Panc1 (cell line): Measurements from ENCODE around the gene PTER. TPM values are rescaled to one million over a fixed set of nuclear protein-coding genes. Genes with fewer than 3 reads are reported as not detected.

Experiments used
- ATAC-seq: fragments of 200-7000 bp; cut with Tn5 transposase; 2 replicates; pipeline ENCODE4 v1.9.1; 2020; ENCODE audit warnings: mild to moderate bottlenecking, moderate library complexity
- BruUV-seq: library from RNA; stranded (reverse); fragments of 400-500 nt; replicated peaks from 2 replicates; lab custom pipeline; 2021; lab: Mats Ljungman, UMichigan
- CTCF ChIA-PET: fragments of 300-600 bp; sonication (Branson Sonifier 250); formaldehyde crosslinking; loops from one replicate; lab custom pipeline; 2022; ENCODE audit warnings: antibody characterized with exemption; lab: Charles Lee
- POLR2A ChIA-PET: fragments of 300-600 bp; sonication (Branson Sonifier 250); formaldehyde crosslinking; loops from one replicate; lab custom pipeline; 2022; ENCODE audit warnings: antibody characterized with exemption; lab: Charles Lee
- DNase-seq: peaks from one replicate; pipeline ENCODE4 v3.0.0-alpha.2; 2010; ENCODE audit warnings: low read depth, low spot score
- H3K27ac ChIP-seq: 2 replicates; pipeline ENCODE4 v1.5.1; 2011; ENCODE audit warnings: mild to moderate bottlenecking, low read length, inconsistent platforms
- H3K27me3 ChIP-seq: fragments of 200-500 bp; sonication (Bioruptor generic); 2 replicates; pipeline ENCODE4 v1.6.0; 2014; ENCODE audit warnings: low read length, inconsistent platforms; ENCODE audit not compliant: control insufficient read depth, insufficient read depth
- H3K36me3 ChIP-seq: fragments of 200-500 bp; sonication (Bioruptor generic); 2 replicates; pipeline ENCODE4 v1.5.1; 2014; ENCODE audit warnings: inconsistent platforms, mild to moderate bottlenecking, low read length, moderate library complexity; ENCODE audit not compliant: control insufficient read depth, insufficient read depth
- H3K4me1 ChIP-seq: 2 replicates; pipeline ENCODE4 v1.5.1; 2011; ENCODE audit warnings: inconsistent platforms, mild to moderate bottlenecking, low read length, moderate library complexity; ENCODE audit not compliant: control insufficient read depth, insufficient read depth
- H3K4me3 ChIP-seq, 2 experiments: 2 replicates each; pipeline ENCODE4 v1.5.1; 2011 to 2012; ENCODE audit warnings: low read depth in 2 of 2, low read length in 2 of 2, mild to moderate bottlenecking in 2 of 2, inconsistent platforms in 1 of 2, moderate library complexity in 1 of 2
- H3K9me3 ChIP-seq: fragments of 200-500 bp; sonication (Bioruptor generic); 2 replicates; pipeline ENCODE4 v1.5.1; 2014; ENCODE audit warnings: low read depth, mild to moderate bottlenecking, inconsistent platforms, low read length, moderate library complexity; ENCODE audit not compliant: control insufficient read depth, insufficient read depth
- POLR2AphosphoS5 ChIP-seq: IDR thresholded peaks from 2 replicates; pipeline ENCODE4 v1.6.1; 2012; ENCODE audit warnings: mild to moderate bottlenecking, low read depth, low read length, moderate library complexity
- SIN3A ChIP-seq: IDR thresholded peaks from 2 replicates; pipeline ENCODE4 v1.6.1; 2012; ENCODE audit warnings: low read depth, mild to moderate bottlenecking, low read length, moderate library complexity, borderline replicate concordance; ENCODE audit not compliant: insufficient read depth
- TCF7L2 ChIP-seq: IDR thresholded peaks from 2 replicates; pipeline ENCODE4 v1.6.1; 2011; ENCODE audit warnings: mild to moderate bottlenecking, low read depth, low read length, inconsistent platforms
- in situ Hi-C: cut with HindIII; loops from 2 replicates; pipeline ENCODE4 v1.10.0; 2016; ENCODE audit warnings: low sequenced_read_pairs, low pct_unique_long_range_greater_than_20kb
- intact Hi-C: fragments of 100-400 bp; cut with micrococcal nuclease; formaldehyde crosslinking; loops from one replicate; pipeline ENCODE4 v1.10.0; 2022; ENCODE audit not compliant: unreplicated experiment
- total RNA-seq: library from RNA; stranded (reverse); gene quantifications from one replicate; pipeline ENCODE4 v1.2.1, GENCODE V29; 2021; ENCODE audit not compliant: unreplicated experiment
- TF ChIP-seq, protein P1 (sequence below), 2 experiments: IDR thresholded peaks; 2 replicates each; pipeline ENCODE4 v1.6.1; 2011 to 2012; ENCODE audit warnings: low read depth in 2 of 2, control low read depth in 1 of 2, low read length in 1 of 2, mild to moderate bottlenecking in 1 of 2, moderate library complexity in 1 of 2; ENCODE audit not compliant: insufficient read depth in 1 of 2
- TF ChIP-seq, protein P2 (sequence below): fragments of 450-650 bp; IDR thresholded peaks from 2 replicates; pipeline ENCODE4 v1.5.1; 2017; ENCODE audit warnings: mild to moderate bottlenecking

Gene PTER
- total RNA-seq, 1 experiment from 2014 or later, result 8.8 TPM

DNA sequence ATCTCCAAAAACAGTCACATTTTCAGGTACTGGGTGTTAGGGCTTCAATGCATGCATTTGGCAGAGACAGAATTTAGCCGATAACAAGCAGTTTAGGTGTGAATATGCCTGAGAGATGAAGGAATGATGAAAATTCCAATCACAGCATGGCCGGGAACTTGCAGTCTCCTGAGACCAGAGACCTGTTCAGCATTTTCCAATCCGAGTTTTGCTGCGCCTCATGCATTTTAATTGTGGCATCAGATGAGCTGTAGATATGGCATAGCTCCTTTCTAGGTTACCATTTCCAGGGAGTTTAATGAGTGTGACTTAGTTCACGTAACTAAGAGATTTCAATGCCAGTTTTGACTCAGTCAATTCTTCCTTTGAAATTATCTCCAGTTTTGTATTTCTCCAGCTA is 99.3 kb downstream of the PTER start:
- DNase-seq, result no peak
- TF ChIP-seq POLR2AphosphoS5 (no peak), TCF7L2 (no peak), SIN3A (no peak)
- TF ChIP-seq, protein P1, sequence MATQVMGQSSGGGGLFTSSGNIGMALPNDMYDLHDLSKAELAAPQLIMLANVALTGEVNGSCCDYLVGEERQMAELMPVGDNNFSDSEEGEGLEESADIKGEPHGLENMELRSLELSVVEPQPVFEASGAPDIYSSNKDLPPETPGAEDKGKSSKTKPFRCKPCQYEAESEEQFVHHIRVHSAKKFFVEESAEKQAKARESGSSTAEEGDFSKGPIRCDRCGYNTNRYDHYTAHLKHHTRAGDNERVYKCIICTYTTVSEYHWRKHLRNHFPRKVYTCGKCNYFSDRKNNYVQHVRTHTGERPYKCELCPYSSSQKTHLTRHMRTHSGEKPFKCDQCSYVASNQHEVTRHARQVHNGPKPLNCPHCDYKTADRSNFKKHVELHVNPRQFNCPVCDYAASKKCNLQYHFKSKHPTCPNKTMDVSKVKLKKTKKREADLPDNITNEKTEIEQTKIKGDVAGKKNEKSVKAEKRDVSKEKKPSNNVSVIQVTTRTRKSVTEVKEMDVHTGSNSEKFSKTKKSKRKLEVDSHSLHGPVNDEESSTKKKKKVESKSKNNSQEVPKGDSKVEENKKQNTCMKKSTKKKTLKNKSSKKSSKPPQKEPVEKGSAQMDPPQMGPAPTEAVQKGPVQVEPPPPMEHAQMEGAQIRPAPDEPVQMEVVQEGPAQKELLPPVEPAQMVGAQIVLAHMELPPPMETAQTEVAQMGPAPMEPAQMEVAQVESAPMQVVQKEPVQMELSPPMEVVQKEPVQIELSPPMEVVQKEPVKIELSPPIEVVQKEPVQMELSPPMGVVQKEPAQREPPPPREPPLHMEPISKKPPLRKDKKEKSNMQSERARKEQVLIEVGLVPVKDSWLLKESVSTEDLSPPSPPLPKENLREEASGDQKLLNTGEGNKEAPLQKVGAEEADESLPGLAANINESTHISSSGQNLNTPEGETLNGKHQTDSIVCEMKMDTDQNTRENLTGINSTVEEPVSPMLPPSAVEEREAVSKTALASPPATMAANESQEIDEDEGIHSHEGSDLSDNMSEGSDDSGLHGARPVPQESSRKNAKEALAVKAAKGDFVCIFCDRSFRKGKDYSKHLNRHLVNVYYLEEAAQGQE (IDR thresholded peaks at IDR 0.05; ENCODE audit: insufficient read depth in 1 of 2, low read depth in 2 of 2, low read length in 1 of 2), result no peak
- TF ChIP-seq, protein P2, sequence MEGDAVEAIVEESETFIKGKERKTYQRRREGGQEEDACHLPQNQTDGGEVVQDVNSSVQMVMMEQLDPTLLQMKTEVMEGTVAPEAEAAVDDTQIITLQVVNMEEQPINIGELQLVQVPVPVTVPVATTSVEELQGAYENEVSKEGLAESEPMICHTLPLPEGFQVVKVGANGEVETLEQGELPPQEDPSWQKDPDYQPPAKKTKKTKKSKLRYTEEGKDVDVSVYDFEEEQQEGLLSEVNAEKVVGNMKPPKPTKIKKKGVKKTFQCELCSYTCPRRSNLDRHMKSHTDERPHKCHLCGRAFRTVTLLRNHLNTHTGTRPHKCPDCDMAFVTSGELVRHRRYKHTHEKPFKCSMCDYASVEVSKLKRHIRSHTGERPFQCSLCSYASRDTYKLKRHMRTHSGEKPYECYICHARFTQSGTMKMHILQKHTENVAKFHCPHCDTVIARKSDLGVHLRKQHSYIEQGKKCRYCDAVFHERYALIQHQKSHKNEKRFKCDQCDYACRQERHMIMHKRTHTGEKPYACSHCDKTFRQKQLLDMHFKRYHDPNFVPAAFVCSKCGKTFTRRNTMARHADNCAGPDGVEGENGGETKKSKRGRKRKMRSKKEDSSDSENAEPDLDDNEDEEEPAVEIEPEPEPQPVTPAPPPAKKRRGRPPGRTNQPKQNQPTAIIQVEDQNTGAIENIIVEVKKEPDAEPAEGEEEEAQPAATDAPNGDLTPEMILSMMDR, result no peak
- intact Hi-C loops, result no loop called here
- H3K9me3 ChIP-seq, result no peaks in the 10 kb centered on the region
- CTCF ChIA-PET, result interaction anchor here (0.6 kb wide), 1 partner anchor 633 kb away, joined by 6 read pairs; no protein-coding TSS in a partner anchor
- BruUV-seq, result no TSS peak
- POLR2A ChIA-PET, result no interaction called here
- no peaks in the 10 kb centered on the region for H3K4me1 ChIP-seq
- no peak for ATAC-seq
- no peaks in the 10 kb centered on the region for H3K36me3 ChIP-seq
- H3K4me3 ChIP-seq, result no peak overlapping the region
- in situ Hi-C loops, result no loop called here
- no peak overlapping the region for H3K27ac ChIP-seq
- no peaks in the 10 kb centered on the region for H3K27me3 ChIP-seq

DNA sequence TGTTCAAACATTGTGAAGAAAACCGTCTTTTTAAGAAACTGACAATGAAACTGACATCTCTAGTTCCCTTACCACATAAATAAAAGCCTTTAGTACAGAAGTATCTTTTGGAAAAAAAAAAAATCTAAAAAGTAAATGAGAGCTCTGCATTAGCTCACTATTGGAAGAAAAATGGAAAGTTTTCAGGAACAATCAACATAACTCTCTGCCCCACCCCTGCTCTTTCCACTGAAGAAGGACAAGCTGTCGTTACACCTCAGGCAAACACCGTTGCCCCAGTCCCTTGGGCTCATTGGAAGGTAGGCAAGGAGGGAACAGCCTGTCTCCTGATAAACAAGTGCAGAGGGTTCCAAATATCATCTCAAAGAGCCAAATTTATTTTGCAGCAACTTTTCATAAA is 107.3 kb downstream of the PTER start:
- no peak for ATAC-seq
- BruUV-seq, result no TSS peak
- in situ Hi-C loops, result no loop called here
- Histone ChIP-seq H3K27me3 (no peaks in the 10 kb centered on the region; the same call in 1 of the 2 replicates), H3K36me3 (no peaks in the 10 kb centered on the region), H3K9me3 (no peaks in the 10 kb centered on the region), H3K4me3 (no peak overlapping the region), H3K4me1 (peaks cover 3% of the 10 kb centered on the region; the same call in 1 of the 2 replicates), H3K27ac (no peak overlapping the region)
- no peak for DNase-seq
- intact Hi-C loops, result loop anchor here (10.0 kb wide), 1 partner anchor 639 kb away; no protein-coding TSS in a partner anchor
- ChIA-PET CTCF (no interaction called here), POLR2A (interaction anchor here (0.7 kb wide), 1 partner anchor 1042 kb away, joined by 13 read pairs; no protein-coding TSS in a partner anchor)
- no peak for TF ChIP-seq TCF7L2

DNA sequence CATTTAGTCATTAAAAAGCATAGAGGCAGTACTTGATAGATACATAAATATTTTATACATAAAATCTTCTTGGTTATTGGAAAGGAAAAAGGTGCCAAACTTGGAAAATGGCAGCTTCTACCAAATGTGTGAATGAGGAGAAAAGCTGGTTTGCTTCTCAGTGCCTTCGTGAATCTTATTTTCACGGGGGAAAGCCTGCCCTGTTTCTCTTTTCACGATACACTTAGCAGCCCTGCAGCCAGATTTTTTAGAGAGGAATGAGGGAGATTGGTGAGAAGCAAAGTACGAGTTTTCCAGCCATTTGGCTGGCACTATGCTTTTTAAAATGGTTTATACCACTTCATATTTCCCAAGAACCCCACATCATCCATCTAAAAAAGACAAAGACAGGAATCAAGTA is 107.8 kb downstream of the PTER start:
- DNase-seq (no peak), ATAC-seq (no peak)
- in situ Hi-C loops (no loop called here), intact Hi-C loops (loop anchor here (10.0 kb wide), 1 partner anchor 640 kb away; no protein-coding TSS in a partner anchor)
- H3K9me3 ChIP-seq, result no peaks in the 10 kb centered on the region
- BruUV-seq, result no TSS peak
- TF ChIP-seq, protein P2, result no peak
- TF ChIP-seq POLR2AphosphoS5, result no peak
- TF ChIP-seq, protein P1 (IDR thresholded peaks at IDR 0.05; ENCODE audit: insufficient read depth in 1 of 2, low read depth in 2 of 2, low read length in 1 of 2), result no peak
- H3K36me3 ChIP-seq, result no peaks in the 10 kb centered on the region
- H3K4me3 ChIP-seq, result no peak overlapping the region
- H3K27me3 ChIP-seq, result no peaks in the 10 kb centered on the region; the same call in 1 of the 2 replicates
- no peak overlapping the region for H3K27ac ChIP-seq
- peaks cover 3% of the 10 kb centered on the region; the same call in 1 of the 2 replicates for H3K4me1 ChIP-seq
- POLR2A ChIA-PET, result no interaction called here
- CTCF ChIA-PET, result interaction anchor here (0.7 to 1.4 kb wide), 3 partner anchors 27 to 642 kb away, joined by 4 to 8 read pairs (median 4); no protein-coding TSS in a partner anchor
